Myocyte (in vitro differentiated cells): Measurements from ENCODE around the gene CORO6. TPM values are rescaled to one million over a fixed set of nuclear protein-coding genes. Genes with fewer than 3 reads are reported as not detected.
A peak's percentile ranks its signal among the peaks of the same experiment; 100 is the strongest.
"Not testable (repeated sequence)": the region's sequence is repeated elsewhere in the genome, so short reads cannot be mapped to it uniquely, and the experiment has no call there.

ENCODE experiments used
- DNase-seq: peaks from one replicate; pipeline ENCODE4 v3.0.0-alpha.2; 2012; ENCODE audit warnings: low read depth
- polyA plus RNA-seq: library from polyadenylated mRNA; unstranded; fragments of >200 nt; gene quantifications from one replicate; pipeline ENCODE4 v1.2.1, GENCODE V29; 2012; ENCODE audit warnings: missing spikeins
- total RNA-seq: library from RNA; depleted of rRNA; stranded (reverse); fragments of >200 nt; gene quantifications from 2 replicates; pipeline ENCODE4 v1.2.3, GENCODE V29; 2014

Gene CORO6
- total RNA-seq, result 254 and 269 TPM in 2 replicates
- 102 TPM for polyA plus RNA-seq

- DNase-seq, result peak; percentile 87
Measured at GRCh38 chr17:29622337-29623282, at the start of gene CORO6. Gene CORO6, minus strand, starts transcription at chr17:29622912. Its CDS starts 1,491 bp downstream, at chr17:29621421.

- DNase-seq, result no peak
Measured at GRCh38 chr17:29671661-29672060, 48.9 kb upstream of the CORO6 start.

GRCh38 chr17:29669266-29669665 is 46.6 kb upstream of the CORO6 start:
- no peak for DNase-seq

GRCh38 chr17:29667969-29668368 is 45.3 kb upstream of the CORO6 start:
- DNase-seq, result peak; percentile 28

GRCh38 chr17:29665481-29665810 is 42.7 kb upstream of the CORO6 start:
- DNase-seq, result no peak

- peak; percentile 56 for DNase-seq
Measured at GRCh38 chr17:29664743-29665480, 42.2 kb upstream of the CORO6 start.

- DNase-seq, result peak; percentile 64
Measured at GRCh38 chr17:29663155-29663554, 40.4 kb upstream of the CORO6 start.

- no peak for DNase-seq
Measured at GRCh38 chr17:29661213-29661612, 38.5 kb upstream of the CORO6 start.

- peak; percentile 46 for DNase-seq
Measured at GRCh38 chr17:29659155-29659554, 36.4 kb upstream of the CORO6 start.

GRCh38 chr17:29655323-29655722 is 32.6 kb upstream of the CORO6 start:
- no peak for DNase-seq

GRCh38 chr17:29653995-29654714 is 31.4 kb upstream of the CORO6 start:
- DNase-seq, result no peak

- no peak for DNase-seq
Measured at GRCh38 chr17:29652976-29653375, 30.3 kb upstream of the CORO6 start.

GRCh38 chr17:29651913-29652312 is 29.2 kb upstream of the CORO6 start:
- not testable (repeated sequence) for DNase-seq

- DNase-seq, result no peak
Measured at GRCh38 chr17:29650396-29650795, 27.7 kb upstream of the CORO6 start.

- no peak for DNase-seq
Measured at GRCh38 chr17:29649359-29649758, 26.6 kb upstream of the CORO6 start.

- no peak for DNase-seq
Measured at GRCh38 chr17:29648005-29648404, 25.3 kb upstream of the CORO6 start.

- DNase-seq, result peak; percentile 87
Measured at GRCh38 chr17:29645515-29646051, 22.9 kb upstream of the CORO6 start.

- no peak for DNase-seq
Measured at GRCh38 chr17:29643817-29644160, 21.1 kb upstream of the CORO6 start.

GRCh38 chr17:29642171-29642611 is 19.5 kb upstream of the CORO6 start:
- peak; percentile 55 for DNase-seq

- no peak for DNase-seq
Measured at GRCh38 chr17:29640981-29641642, 18.4 kb upstream of the CORO6 start.

- peak; percentile 81 for DNase-seq
Measured at GRCh38 chr17:29640413-29640812, 17.7 kb upstream of the CORO6 start.
